Measurements from ENCODE around the gene ZIM2. TPM values are rescaled to one million over a fixed set of nuclear protein-coding genes. Genes with fewer than 3 reads are reported as not detected.

ZIM2 gene
- total RNA-seq, 4 donors from 2014 or later, result 0.67 to 6.5 (median 1.8) TPM

DNA sequence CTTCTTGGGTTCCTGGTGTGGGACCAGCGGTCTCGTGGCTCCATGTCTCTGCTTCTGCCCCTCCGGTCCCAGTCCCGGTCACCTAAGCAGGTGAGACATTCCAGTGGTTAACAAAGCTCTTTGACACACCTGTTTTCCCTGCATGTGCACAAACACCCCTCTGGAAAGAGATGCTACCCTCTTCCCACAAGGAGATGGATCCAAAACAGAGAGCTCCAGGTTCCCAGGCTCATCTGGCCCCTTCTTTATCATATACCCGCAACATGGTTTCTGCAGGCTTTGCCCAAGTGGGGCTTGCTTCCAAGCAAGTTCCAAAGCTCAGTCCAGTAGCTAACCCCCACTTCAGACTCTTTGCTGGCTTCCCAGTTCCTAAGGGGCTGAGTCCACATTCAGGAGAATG lies 17.8 kb downstream of the ZIM2 start:
- DNase-seq, result no peak
- intact Hi-C loops (cut with DNase I), result no loop called here
- TF ChIP-seq POLR2A (IDR thresholded peaks at IDR 0.05), result no peak
- TF ChIP-seq, protein P1, sequence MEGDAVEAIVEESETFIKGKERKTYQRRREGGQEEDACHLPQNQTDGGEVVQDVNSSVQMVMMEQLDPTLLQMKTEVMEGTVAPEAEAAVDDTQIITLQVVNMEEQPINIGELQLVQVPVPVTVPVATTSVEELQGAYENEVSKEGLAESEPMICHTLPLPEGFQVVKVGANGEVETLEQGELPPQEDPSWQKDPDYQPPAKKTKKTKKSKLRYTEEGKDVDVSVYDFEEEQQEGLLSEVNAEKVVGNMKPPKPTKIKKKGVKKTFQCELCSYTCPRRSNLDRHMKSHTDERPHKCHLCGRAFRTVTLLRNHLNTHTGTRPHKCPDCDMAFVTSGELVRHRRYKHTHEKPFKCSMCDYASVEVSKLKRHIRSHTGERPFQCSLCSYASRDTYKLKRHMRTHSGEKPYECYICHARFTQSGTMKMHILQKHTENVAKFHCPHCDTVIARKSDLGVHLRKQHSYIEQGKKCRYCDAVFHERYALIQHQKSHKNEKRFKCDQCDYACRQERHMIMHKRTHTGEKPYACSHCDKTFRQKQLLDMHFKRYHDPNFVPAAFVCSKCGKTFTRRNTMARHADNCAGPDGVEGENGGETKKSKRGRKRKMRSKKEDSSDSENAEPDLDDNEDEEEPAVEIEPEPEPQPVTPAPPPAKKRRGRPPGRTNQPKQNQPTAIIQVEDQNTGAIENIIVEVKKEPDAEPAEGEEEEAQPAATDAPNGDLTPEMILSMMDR (IDR thresholded peaks at IDR 0.05), result no peak
- 79 to 82% methylated on average over 5 of the region's 5 CpGs for WGBS, 2 donors
- H3K4me3 ChIP-seq (replicated peaks in 1 of 3), result no peak overlapping the region
- H3K4me1 ChIP-seq, result no peaks in the 10 kb centered on the region
- H3K36me3 ChIP-seq, result peaks cover 7 to 10% of the 10 kb centered on the region in 2 donors
- H3K9me3 ChIP-seq, result no peaks in the 10 kb centered on the region
- no peak overlapping the region for H3K27ac ChIP-seq
- H3K27me3 ChIP-seq, result no peaks in the 10 kb centered on the region

DNA sequence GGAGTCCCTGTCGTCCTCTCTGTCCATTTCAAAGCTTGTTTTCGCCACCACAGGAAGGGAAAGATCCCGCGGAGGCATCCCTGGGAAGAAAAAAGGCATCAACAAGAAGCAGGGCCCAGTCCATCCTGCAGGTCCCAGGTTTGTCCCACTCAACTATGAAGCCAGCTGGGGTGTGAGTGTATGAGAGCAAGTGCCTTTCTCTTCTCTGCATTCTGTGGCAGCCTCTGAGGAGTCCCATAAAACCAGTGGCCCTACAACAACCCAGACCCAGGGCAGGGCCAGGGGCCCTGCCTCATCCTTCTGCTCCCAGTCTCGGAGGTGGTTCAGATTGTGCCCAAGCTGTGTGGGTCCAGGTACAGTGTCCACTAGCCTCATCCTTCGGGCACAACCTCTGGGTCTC lies 18.9 kb downstream of the ZIM2 start:
- Histone ChIP-seq H3K27ac (no peak overlapping the region), H3K4me3 (replicated peaks in 1 of 3) (no peak overlapping the region), H3K36me3 (peaks cover 9 to 10% of the 10 kb centered on the region in 2 donors), H3K9me3 (no peaks in the 10 kb centered on the region), H3K4me1 (no peaks in the 10 kb centered on the region), H3K27me3 (no peaks in the 10 kb centered on the region)
- 68 to 92% methylated on average over 4 to 6 of the region's 6 CpGs for WGBS, 2 donors
- no peak for TF ChIP-seq POLR2A (IDR thresholded peaks at IDR 0.05)
- TF ChIP-seq, protein P1 (IDR thresholded peaks at IDR 0.05), result no peak
- intact Hi-C loops (cut with DNase I), result no loop called here
- DNase-seq, result no peak

DNA sequence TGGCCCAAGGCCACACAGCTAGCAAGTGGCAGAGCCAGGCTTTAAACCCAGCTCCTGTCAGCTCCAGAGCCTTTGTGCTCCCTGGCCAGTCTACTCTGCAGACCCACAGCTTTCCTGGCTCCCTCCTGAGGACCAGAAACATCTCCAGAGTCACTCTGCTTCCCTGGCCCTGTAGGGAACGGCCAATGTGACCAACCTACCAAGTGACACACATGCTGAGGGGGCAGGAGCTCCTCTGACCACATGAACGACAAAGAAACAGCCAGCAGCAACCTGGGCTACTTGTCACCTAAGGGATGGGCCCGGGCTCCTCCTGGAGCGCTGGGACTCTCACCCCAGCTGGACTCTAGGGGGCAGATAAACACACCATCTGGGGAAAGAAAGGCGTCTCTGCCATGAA lies 19.3 kb downstream of the ZIM2 start:
- H3K36me3 ChIP-seq, result peaks cover 9 to 10% of the 10 kb centered on the region in 2 donors
- H3K9me3 ChIP-seq, result no peaks in the 10 kb centered on the region
- DNase-seq, result no peak
- no peaks in the 10 kb centered on the region for H3K4me1 ChIP-seq
- 72 to 73% methylated on average over 5 of the region's 5 CpGs for WGBS, 2 donors
- TF ChIP-seq, protein P1 (IDR thresholded peaks at IDR 0.05), result no peak
- TF ChIP-seq POLR2A (IDR thresholded peaks at IDR 0.05), result no peak
- no peak overlapping the region for H3K4me3 ChIP-seq (replicated peaks in 1 of 3)
- intact Hi-C loops (cut with DNase I), result no loop called here
- H3K27ac ChIP-seq, result no peak overlapping the region
- H3K27me3 ChIP-seq, result no peaks in the 10 kb centered on the region

- Histone ChIP-seq H3K4me3 (replicated peaks in 1 of 3) (no peak overlapping the region), H3K4me1 (no peaks in the 10 kb centered on the region), H3K27ac (no peak overlapping the region), H3K9me3 (no peaks in the 10 kb centered on the region), H3K27me3 (no peaks in the 10 kb centered on the region), H3K36me3 (peaks cover 9 to 10% of the 10 kb centered on the region in 2 donors)
- no peak for DNase-seq
- 79 to 91% methylated on average over 2 of the region's 2 CpGs for WGBS, 2 donors
- TF ChIP-seq, protein P1 (IDR thresholded peaks at IDR 0.05), result no peak
- no peak for TF ChIP-seq POLR2A (IDR thresholded peaks at IDR 0.05)
- intact Hi-C loops (cut with DNase I), result no loop called here
These were observed 21.4 kb downstream of the ZIM2 start for GRCh38 chr19:56819166-56819565.

DNA sequence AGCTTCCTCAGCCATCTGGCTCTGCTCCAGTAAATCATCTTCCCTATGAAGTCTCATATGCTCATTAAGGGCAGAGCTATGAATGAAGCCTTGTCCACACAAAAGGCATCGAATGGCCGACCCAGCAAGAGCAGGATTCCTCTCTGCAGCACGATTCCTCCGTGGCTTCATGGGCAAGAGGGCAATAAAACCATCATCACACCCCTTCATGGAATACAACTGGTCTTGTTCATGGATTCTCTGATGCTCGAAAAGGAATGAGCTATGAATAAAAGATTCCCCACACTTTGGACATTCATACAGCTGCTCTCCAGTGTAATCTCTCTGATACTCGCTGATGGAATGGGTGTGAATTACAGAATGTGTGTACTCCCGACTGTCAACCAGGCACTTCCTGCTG lies 25.9 kb downstream of the ZIM2 start:
- H3K9me3 ChIP-seq, result no peaks in the 10 kb centered on the region
- TF ChIP-seq POLR2A (IDR thresholded peaks at IDR 0.05), result no peak
- TF ChIP-seq, protein P1 (IDR thresholded peaks at IDR 0.05), result no peak
- no peaks in the 10 kb centered on the region for H3K4me1 ChIP-seq
- no peak overlapping the region for H3K4me3 ChIP-seq (replicated peaks in 1 of 3)
- peaks cover 0 to 9% of the 10 kb centered on the region in 2 donors for H3K36me3 ChIP-seq
- H3K27me3 ChIP-seq, result no peaks in the 10 kb centered on the region
- intact Hi-C loops (cut with DNase I), result no loop called here
- no peak overlapping the region for H3K27ac ChIP-seq
- DNase-seq, result no peak
- WGBS, 2 donors, result 87 to 91% methylated on average over 7 of the region's 7 CpGs
